Osteoblast (primary cell): ENCODE measurements around the gene GNB4. TPM values are rescaled to one million over a fixed set of nuclear protein-coding genes. Genes with fewer than 3 reads are reported as not detected.

Experiments
- DNase-seq: peaks from one replicate; pipeline ENCODE4 v3.0.0; 2011; ENCODE audit warnings: low spot score, mixed read lengths; ENCODE audit not compliant: insufficient read length; ENCODE audit errors: missing footprints
- H2AFZ ChIP-seq: 2 replicates; pipeline ENCODE4 v1.6.0; 2011; ENCODE audit warnings: mild to moderate bottlenecking, low read length
- H3K27ac ChIP-seq: 2 replicates; pipeline ENCODE4 v1.5.1; 2011; ENCODE audit warnings: mild to moderate bottlenecking, low read depth, low read length, moderate library complexity
- H3K27me3 ChIP-seq: 2 replicates; pipeline ENCODE4 v1.6.0; 2012; ENCODE audit warnings: mild to moderate bottlenecking, control low read depth, inconsistent platforms, low read length, moderate library complexity; ENCODE audit not compliant: insufficient read depth
- H3K36me3 ChIP-seq: 2 replicates; pipeline ENCODE4 v1.5.1; 2011; ENCODE audit warnings: mild to moderate bottlenecking, low read length, control low read depth, moderate library complexity; ENCODE audit not compliant: insufficient read depth
- H3K4me1 ChIP-seq: 2 replicates; pipeline ENCODE4 v1.5.1; 2011; ENCODE audit warnings: mild to moderate bottlenecking, low read length, control low read depth, moderate library complexity; ENCODE audit not compliant: insufficient read depth
- H3K4me2 ChIP-seq: 2 replicates; pipeline ENCODE4 v1.6.0; 2011; ENCODE audit warnings: mild to moderate bottlenecking, low read length; ENCODE audit not compliant: insufficient read depth
- H3K4me3 ChIP-seq: fragments of 200-600 bp; sonication (generic); 3 replicates; pipeline ENCODE4 v1.5.1; 2012; ENCODE audit warnings: mild to moderate bottlenecking, low read length, inconsistent platforms; ENCODE audit not compliant: insufficient read depth
- H3K79me2 ChIP-seq: 2 replicates; pipeline ENCODE4 v1.6.0; 2012; ENCODE audit warnings: mild to moderate bottlenecking, low read length, control low read depth, inconsistent platforms; ENCODE audit not compliant: insufficient read depth
- H3K9me3 ChIP-seq: 2 replicates; pipeline ENCODE4 v1.5.1; 2011; ENCODE audit warnings: low read depth, low read length, control low read depth
- H4K20me1 ChIP-seq: 2 replicates; pipeline ENCODE4 v1.6.0; 2012; ENCODE audit warnings: mild to moderate bottlenecking, low read length, control low read depth; ENCODE audit not compliant: insufficient read depth
- total RNA-seq: library from RNA; depleted of rRNA; stranded (reverse); fragments of >200 nt; gene quantifications from 2 replicates; pipeline ENCODE4 v1.2.3, GENCODE V29; 2012
- TF ChIP-seq, protein P1 (sequence below): IDR thresholded peaks from 2 replicates; pipeline ENCODE4 v1.5.1; 2011; ENCODE audit warnings: mild to moderate bottlenecking, low read depth, low read length, moderate library complexity; ENCODE audit errors: extremely low read depth

GNB4 gene
- total RNA-seq, 1 donor = 92.3 TPM

DNA sequence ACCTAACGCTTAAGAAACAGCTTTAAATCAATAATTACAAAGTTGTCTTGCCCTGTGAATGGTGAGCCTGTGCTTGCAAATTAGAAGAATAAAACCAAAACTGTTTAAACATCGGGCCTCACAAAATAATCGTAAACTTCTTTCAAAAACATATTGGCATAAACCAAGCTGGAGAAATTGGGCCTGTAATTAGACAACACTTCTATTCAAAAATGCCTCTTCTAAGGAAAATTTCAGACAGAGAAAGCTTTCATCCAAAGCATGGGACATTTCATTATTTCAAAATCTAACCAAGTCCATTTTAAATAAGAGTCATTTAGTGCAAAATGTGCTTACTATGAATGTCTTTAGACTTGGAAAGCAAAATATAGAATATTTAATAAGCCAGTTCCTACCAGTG lies 35.5 kb upstream of the GNB4 start:
- Histone ChIP-seq H3K4me3 (no peak overlapping the region), H3K27me3 (no peaks in the 10 kb centered on the region), H3K79me2 (no peaks in the 10 kb centered on the region), H2AFZ (peak overlapping the region; percentile 6), H3K36me3 (no peaks in the 10 kb centered on the region), H3K4me2 (no peak overlapping the region), H3K27ac (no peak overlapping the region), H4K20me1 (no peaks in the 10 kb centered on the region), H3K4me1 (no peaks in the 10 kb centered on the region), H3K9me3 (no peaks in the 10 kb centered on the region)
- TF ChIP-seq, protein P1, sequence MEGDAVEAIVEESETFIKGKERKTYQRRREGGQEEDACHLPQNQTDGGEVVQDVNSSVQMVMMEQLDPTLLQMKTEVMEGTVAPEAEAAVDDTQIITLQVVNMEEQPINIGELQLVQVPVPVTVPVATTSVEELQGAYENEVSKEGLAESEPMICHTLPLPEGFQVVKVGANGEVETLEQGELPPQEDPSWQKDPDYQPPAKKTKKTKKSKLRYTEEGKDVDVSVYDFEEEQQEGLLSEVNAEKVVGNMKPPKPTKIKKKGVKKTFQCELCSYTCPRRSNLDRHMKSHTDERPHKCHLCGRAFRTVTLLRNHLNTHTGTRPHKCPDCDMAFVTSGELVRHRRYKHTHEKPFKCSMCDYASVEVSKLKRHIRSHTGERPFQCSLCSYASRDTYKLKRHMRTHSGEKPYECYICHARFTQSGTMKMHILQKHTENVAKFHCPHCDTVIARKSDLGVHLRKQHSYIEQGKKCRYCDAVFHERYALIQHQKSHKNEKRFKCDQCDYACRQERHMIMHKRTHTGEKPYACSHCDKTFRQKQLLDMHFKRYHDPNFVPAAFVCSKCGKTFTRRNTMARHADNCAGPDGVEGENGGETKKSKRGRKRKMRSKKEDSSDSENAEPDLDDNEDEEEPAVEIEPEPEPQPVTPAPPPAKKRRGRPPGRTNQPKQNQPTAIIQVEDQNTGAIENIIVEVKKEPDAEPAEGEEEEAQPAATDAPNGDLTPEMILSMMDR = no peak
- no peak for DNase-seq

DNA sequence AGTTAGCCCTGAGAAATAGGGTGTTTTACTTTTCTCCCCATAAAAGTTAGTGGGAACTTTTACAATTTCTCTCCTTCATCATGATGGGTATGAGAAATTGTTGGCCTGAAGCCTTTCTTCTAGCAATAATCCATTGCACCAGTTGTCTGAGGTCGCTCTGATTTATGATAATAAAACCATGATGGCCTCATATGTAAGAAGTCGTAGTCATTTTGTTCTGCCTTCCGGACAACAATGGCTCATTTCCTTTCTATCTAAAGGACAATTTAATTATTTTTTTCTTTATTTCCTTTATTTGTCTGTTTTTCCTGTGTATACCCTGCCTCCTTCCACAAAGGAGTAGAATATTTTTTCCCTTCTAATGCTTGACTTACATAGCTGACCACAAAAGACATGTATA lies 31.6 kb upstream of the GNB4 start:
- DNase-seq = no peak
- H4K20me1 ChIP-seq = no peaks in the 10 kb centered on the region
- H3K79me2 ChIP-seq = no peaks in the 10 kb centered on the region
- no peaks in the 10 kb centered on the region for H3K27me3 ChIP-seq
- H3K4me1 ChIP-seq = no peaks in the 10 kb centered on the region
- no peak overlapping the region for H2AFZ ChIP-seq
- H3K36me3 ChIP-seq = no peaks in the 10 kb centered on the region
- no peak overlapping the region for H3K4me2 ChIP-seq
- H3K4me3 ChIP-seq = no peak overlapping the region
- no peak overlapping the region for H3K27ac ChIP-seq
- TF ChIP-seq, protein P1 = no peak
- no peaks in the 10 kb centered on the region for H3K9me3 ChIP-seq

DNA sequence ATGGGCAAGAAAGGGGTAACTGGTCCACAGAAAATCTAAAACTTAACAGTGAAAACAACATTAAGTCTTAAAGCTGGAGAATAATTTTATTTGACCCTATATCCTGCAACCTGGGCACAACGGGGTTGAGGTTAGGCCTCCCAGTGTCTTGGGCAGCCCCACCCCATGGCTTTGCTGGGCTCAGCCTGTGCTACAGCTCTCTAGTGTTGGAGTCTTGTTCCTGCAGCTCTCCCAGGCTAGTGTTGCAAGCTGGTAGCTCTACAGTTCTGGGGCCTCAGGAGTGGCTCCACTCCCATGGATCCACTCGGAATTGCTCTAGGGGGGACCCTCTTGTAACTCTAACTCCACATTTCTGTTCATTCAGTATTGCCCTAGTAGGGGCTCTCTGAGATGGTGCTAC lies 24.9 kb upstream of the GNB4 start:
- Histone ChIP-seq H3K36me3 (no peaks in the 10 kb centered on the region), H2AFZ (no peak overlapping the region), H3K27ac (no peak overlapping the region), H4K20me1 (no peaks in the 10 kb centered on the region), H3K79me2 (no peaks in the 10 kb centered on the region), H3K4me3 (no peak overlapping the region), H3K27me3 (no peaks in the 10 kb centered on the region), H3K4me1 (no peaks in the 10 kb centered on the region), H3K4me2 (no peak overlapping the region), H3K9me3 (no peaks in the 10 kb centered on the region)
- DNase-seq = no peak
- TF ChIP-seq, protein P1 = no peak

DNA sequence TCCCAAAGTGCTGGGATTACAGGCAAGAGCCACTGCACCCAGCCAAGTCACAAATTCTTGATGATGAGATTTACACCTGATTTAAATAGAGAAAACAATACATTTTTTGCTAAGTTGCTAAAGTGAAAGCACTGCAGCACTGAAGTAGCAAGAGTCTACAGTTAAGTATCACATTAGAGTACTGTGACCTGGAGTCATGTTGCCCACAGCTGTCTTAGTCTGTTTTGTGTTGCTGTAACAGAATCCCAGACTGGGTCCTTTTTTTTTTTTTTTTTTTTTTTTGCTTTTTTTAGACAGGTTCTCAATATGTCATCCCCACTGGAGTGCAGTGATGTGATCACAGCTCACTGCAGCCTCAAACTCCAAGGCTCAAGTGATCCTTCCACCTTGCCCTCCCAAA lies 23.2 kb upstream of the GNB4 start:
- no peaks in the 10 kb centered on the region for H3K36me3 ChIP-seq
- H3K4me3 ChIP-seq = no peak overlapping the region
- no peaks in the 10 kb centered on the region for H3K79me2 ChIP-seq
- no peaks in the 10 kb centered on the region for H3K9me3 ChIP-seq
- no peak overlapping the region for H3K4me2 ChIP-seq
- no peaks in the 10 kb centered on the region for H4K20me1 ChIP-seq
- no peaks in the 10 kb centered on the region for H3K27me3 ChIP-seq
- H2AFZ ChIP-seq = no peak overlapping the region
- TF ChIP-seq, protein P1 = no peak
- no peak for DNase-seq
- H3K4me1 ChIP-seq = no peaks in the 10 kb centered on the region
- H3K27ac ChIP-seq = no peak overlapping the region
